OCI-LY7 (cell line): ENCODE data around the gene MYRIP.

ENCODE experiments used
- CTCF ChIP-seq: fragments of 200-600 bp; sonication (generic); conservative IDR thresholded peaks from 2 replicates; pipeline ENCODE4 v1.5.1; 2014; ENCODE audit warnings: mild to moderate bottlenecking, antibody characterized with exemption, low read length, moderate library complexity, mixed read lengths
- EZH2phosphoT487 ChIP-seq: fragments of 200-600 bp; sonication (generic); IDR thresholded peaks from 2 replicates; pipeline ENCODE4 v1.6.1; 2018; ENCODE audit warnings: low read depth, borderline replicate concordance, mild to moderate bottlenecking, mixed run types, antibody characterized with exemption, low read length, moderate library complexity, mixed read lengths

- TF ChIP-seq CTCF (no peak), EZH2phosphoT487 (no peak)
Measured at GRCh38 chr3:40057786-40058185, 248.4 kb downstream of the MYRIP start.
